ENCODE data around the gene C6orf136. TPM values are rescaled to one million over a fixed set of nuclear protein-coding genes. Genes with fewer than 3 reads are reported as not detected.
A peak's percentile ranks its signal among the peaks of the same experiment; 100 is the strongest.

C6orf136 gene
- total RNA-seq, 1 experiment from 2014 or later = 30.8 TPM

DNA sequence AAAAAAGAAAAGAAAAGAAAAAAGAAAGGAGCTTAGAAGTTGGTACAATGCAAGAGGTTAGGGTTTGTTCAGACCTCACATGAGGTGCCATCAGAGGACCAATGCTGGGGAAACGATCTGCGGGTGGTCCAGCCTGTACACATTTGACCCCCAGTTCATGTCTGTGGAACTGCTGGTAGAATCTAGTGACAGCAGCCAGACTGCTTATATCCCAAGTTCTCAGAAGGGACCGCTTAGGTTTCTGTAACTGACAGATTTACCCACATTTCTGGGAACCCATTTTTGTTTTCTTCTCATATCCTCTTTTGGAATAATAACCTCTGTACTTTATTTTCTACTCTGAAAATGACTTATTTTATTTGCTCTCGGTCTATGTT lies 34.8 kb downstream of the C6orf136 start:
- ChIA-PET POLR2A (interaction anchor here (0.6 to 1.0 kb wide), 3 partner anchors 10 to 51 kb away, joined by 3 to 10 read pairs (median 5); no protein-coding TSS in a partner anchor), CTCF (interaction anchor here (0.6 to 1.3 kb wide), 3 partner anchors 20 to 49 kb away, joined by 3 to 4 read pairs (median 3); no protein-coding TSS in a partner anchor)
- Histone ChIP-seq H3K4me3 (ENCODE audit: low read depth in 2 of 2, low read length in 2 of 2) (peak overlapping the region; percentile 85 to 96), H3K9me3 (ENCODE audit: control insufficient read depth, insufficient read depth, low read depth, low read length) (no peaks in the 10 kb centered on the region), H3K27ac (ENCODE audit: low read length) (peak overlapping the region; percentile 96), H3K36me3 (ENCODE audit: control insufficient read depth, insufficient read depth, low read length) (no peaks in the 10 kb centered on the region), H3K27me3 (ENCODE audit: control insufficient read depth, insufficient read depth, low read length) (no peaks in the 10 kb centered on the region), H3K4me1 (ENCODE audit: control insufficient read depth, insufficient read depth, low read length) (peaks cover 30% of the 10 kb centered on the region)
- TF ChIP-seq SIN3A (IDR thresholded peaks at IDR 0.05; ENCODE audit: borderline replicate concordance, insufficient read depth, low read depth, low read length) = no peak
- TF ChIP-seq, protein P1, sequence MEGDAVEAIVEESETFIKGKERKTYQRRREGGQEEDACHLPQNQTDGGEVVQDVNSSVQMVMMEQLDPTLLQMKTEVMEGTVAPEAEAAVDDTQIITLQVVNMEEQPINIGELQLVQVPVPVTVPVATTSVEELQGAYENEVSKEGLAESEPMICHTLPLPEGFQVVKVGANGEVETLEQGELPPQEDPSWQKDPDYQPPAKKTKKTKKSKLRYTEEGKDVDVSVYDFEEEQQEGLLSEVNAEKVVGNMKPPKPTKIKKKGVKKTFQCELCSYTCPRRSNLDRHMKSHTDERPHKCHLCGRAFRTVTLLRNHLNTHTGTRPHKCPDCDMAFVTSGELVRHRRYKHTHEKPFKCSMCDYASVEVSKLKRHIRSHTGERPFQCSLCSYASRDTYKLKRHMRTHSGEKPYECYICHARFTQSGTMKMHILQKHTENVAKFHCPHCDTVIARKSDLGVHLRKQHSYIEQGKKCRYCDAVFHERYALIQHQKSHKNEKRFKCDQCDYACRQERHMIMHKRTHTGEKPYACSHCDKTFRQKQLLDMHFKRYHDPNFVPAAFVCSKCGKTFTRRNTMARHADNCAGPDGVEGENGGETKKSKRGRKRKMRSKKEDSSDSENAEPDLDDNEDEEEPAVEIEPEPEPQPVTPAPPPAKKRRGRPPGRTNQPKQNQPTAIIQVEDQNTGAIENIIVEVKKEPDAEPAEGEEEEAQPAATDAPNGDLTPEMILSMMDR (IDR thresholded peaks at IDR 0.05) = no peak
- TF ChIP-seq, protein P2, sequence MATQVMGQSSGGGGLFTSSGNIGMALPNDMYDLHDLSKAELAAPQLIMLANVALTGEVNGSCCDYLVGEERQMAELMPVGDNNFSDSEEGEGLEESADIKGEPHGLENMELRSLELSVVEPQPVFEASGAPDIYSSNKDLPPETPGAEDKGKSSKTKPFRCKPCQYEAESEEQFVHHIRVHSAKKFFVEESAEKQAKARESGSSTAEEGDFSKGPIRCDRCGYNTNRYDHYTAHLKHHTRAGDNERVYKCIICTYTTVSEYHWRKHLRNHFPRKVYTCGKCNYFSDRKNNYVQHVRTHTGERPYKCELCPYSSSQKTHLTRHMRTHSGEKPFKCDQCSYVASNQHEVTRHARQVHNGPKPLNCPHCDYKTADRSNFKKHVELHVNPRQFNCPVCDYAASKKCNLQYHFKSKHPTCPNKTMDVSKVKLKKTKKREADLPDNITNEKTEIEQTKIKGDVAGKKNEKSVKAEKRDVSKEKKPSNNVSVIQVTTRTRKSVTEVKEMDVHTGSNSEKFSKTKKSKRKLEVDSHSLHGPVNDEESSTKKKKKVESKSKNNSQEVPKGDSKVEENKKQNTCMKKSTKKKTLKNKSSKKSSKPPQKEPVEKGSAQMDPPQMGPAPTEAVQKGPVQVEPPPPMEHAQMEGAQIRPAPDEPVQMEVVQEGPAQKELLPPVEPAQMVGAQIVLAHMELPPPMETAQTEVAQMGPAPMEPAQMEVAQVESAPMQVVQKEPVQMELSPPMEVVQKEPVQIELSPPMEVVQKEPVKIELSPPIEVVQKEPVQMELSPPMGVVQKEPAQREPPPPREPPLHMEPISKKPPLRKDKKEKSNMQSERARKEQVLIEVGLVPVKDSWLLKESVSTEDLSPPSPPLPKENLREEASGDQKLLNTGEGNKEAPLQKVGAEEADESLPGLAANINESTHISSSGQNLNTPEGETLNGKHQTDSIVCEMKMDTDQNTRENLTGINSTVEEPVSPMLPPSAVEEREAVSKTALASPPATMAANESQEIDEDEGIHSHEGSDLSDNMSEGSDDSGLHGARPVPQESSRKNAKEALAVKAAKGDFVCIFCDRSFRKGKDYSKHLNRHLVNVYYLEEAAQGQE (IDR thresholded peaks at IDR 0.05; ENCODE audit: insufficient read depth in 1 of 2, low read depth in 2 of 2, low read length in 1 of 2) = no peak
- no peak for TF ChIP-seq POLR2AphosphoS5 (IDR thresholded peaks at IDR 0.05; ENCODE audit: low read depth, low read length)
- TF ChIP-seq TCF7L2 (IDR thresholded peaks at IDR 0.05; ENCODE audit: low read depth, low read length) = no peak
- no peak for DNase-seq (ENCODE audit: low read depth, low spot score)
- ATAC-seq = no peak
- no TSS peak for BruUV-seq (replicated peaks)
- intact Hi-C loops (cut with micrococcal nuclease; ENCODE audit: unreplicated experiment) (loop anchor here (1.0 to 5.0 kb wide), 3 partner anchors 41 to 406 kb away; no protein-coding TSS in a partner anchor), in situ Hi-C loops (cut with HindIII; ENCODE audit: low pct_unique_long_range_greater_than_20kb, low sequenced_read_pairs) (no loop called here)

DNA sequence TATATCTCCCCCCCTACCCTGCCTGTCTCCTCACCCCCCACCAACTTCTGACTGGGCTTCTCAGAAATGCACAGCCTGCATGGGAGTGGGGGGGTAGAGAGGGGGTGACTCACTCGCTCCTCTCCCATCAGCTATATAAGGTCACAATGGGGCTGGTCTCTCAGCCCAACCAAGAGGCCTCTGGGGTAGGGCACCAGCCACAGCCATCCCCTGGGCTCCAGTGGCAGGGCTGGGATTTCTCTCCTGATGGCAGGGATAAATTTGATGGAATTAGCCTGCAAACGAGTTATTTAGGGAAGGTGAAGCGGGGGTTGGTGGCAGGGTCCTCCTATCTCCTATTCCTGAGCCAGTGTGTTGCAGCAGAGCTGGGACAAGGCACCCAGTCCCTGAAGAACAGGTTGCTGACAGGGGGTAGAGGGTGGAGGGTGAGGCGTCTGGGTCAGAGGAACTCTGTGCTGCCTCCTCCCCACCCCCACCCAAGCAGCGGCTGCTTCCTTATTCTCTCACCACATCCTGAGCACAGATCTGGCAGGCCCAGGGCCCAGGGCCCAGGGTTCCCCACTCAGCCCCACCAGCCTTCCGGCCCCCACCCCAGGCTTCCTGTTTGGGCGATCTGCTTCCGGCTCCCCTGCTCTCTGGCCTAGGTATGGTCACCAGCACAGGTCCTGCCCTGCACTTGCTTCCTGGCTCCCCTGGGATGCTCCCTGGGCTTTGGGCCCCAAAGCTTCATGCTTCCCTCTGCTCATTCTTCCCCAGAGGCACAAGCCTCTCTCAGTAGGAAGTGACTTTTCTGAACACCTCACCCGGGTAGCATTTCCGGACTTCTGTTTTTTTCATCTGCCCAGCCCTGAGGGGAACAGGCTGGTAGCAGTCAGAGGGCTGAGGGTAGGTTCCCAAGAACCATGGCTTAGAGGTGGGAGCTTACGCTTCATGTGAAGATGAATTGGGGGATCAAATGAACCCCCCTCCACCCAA lies 35.5 kb downstream of the C6orf136 start:
- Histone ChIP-seq H3K27me3 (ENCODE audit: control insufficient read depth, insufficient read depth, low read length) (no peaks in the 10 kb centered on the region), H3K4me1 (ENCODE audit: control insufficient read depth, insufficient read depth, low read length) (peaks cover 30% of the 10 kb centered on the region), H3K36me3 (ENCODE audit: control insufficient read depth, insufficient read depth, low read length) (no peaks in the 10 kb centered on the region), H3K4me3 (ENCODE audit: low read depth in 2 of 2, low read length in 2 of 2) (peak overlapping the region; percentile 85 to 96), H3K9me3 (ENCODE audit: control insufficient read depth, insufficient read depth, low read depth, low read length) (no peaks in the 10 kb centered on the region), H3K27ac (ENCODE audit: low read length) (peak overlapping the region; percentile 96)
- ATAC-seq (peak; percentile 40), DNase-seq (ENCODE audit: low read depth, low spot score) (peak; percentile 52)
- no TSS peak for BruUV-seq (replicated peaks)
- CTCF ChIA-PET = interaction anchor here (0.6 to 1.0 kb wide), 2 partner anchors 19 to 46 kb away, joined by 3 to 4 read pairs; no protein-coding TSS in a partner anchor
- POLR2A ChIA-PET = interaction anchor here (1.0 kb wide), 1 partner anchor 23 kb away, joined by 10 read pairs; no protein-coding TSS in a partner anchor
- in situ Hi-C loops (cut with HindIII; ENCODE audit: low pct_unique_long_range_greater_than_20kb, low sequenced_read_pairs) (no loop called here), intact Hi-C loops (cut with micrococcal nuclease; ENCODE audit: unreplicated experiment) (loop anchor here (5.0 kb wide), 1 partner anchor 405 kb away; no protein-coding TSS in a partner anchor)
- TF ChIP-seq, protein P2 (IDR thresholded peaks at IDR 0.05; ENCODE audit: insufficient read depth in 1 of 2, low read depth in 2 of 2, low read length in 1 of 2) = no peak
- TF ChIP-seq, protein P1 (IDR thresholded peaks at IDR 0.05) = no peak
- TF ChIP-seq TCF7L2 (IDR thresholded peaks at IDR 0.05; ENCODE audit: low read depth, low read length) (no peak), SIN3A (IDR thresholded peaks at IDR 0.05; ENCODE audit: borderline replicate concordance, insufficient read depth, low read depth, low read length) (no peak), POLR2AphosphoS5 (IDR thresholded peaks at IDR 0.05; ENCODE audit: low read depth, low read length) (peak; percentile 49; the same call in 1 of the 2 replicates)
